K562 (cell line): ENCODE results near the gene CYP4V2. TPM values are rescaled to one million over a fixed set of nuclear protein-coding genes. Genes with fewer than 3 reads are reported as not detected.

ENCODE experiments used
- CBX5 ChIP-seq: IDR thresholded peaks from 2 replicates; pipeline ENCODE4 v1.6.1; 2014; ENCODE audit warnings: low read depth, borderline replicate concordance
- E2F1 ChIP-seq: sonication (generic); formaldehyde crosslinking; IDR thresholded peaks from 2 replicates; pipeline ENCODE4 v1.8.1; 2023; ENCODE audit warnings: mild to moderate bottlenecking, missing genetic modification reagents, moderate library complexity
- GTF2E2 ChIP-seq: fragments of 200-800 bp; sonication (Bioruptor generic); IDR thresholded peaks from 2 replicates; pipeline ENCODE4 v1.6.1; 2016; ENCODE audit warnings: missing genetic modification characterization, missing compliant biosample characterization
- HDAC8 ChIP-seq: fragments of 450-650 bp; IDR thresholded peaks from 2 replicates; pipeline ENCODE4 v1.6.1; 2016; ENCODE audit warnings: mild to moderate bottlenecking, missing genetic modification characterization, moderate library complexity, missing compliant biosample characterization
- KAT2B ChIP-seq: IDR thresholded peaks from one replicate; pipeline ENCODE4 v1.6.1; 2012; ENCODE audit warnings: low read depth, mild to moderate bottlenecking, control low read depth, inconsistent platforms, low read length, moderate library complexity
- MEF2D ChIP-seq: conservative IDR thresholded peaks from 2 replicates; pipeline ENCODE4 v1.6.1; 2016; ENCODE audit warnings: low read depth, missing genetic modification characterization, missing compliant biosample characterization
- PHB2 ChIP-seq: fragments of 450-650 bp; IDR thresholded peaks from 2 replicates; pipeline ENCODE4 v1.6.1; 2017; ENCODE audit warnings: low read depth
- PKNOX1 ChIP-seq: fragments of 450-650 bp; IDR thresholded peaks from 2 replicates; pipeline ENCODE4 v1.6.1; 2016
- REST ChIP-seq, 2 experiments: fragments of 450-650 bp; formaldehyde crosslinking in 1 of 2; IDR thresholded peaks; 2 replicates each; pipeline versions ENCODE4 v1.4.0 to v1.6.1; 2014 to 2020; ENCODE audit warnings: mild to moderate bottlenecking in 2 of 2, borderline replicate concordance in 1 of 2, low read depth in 1 of 2
- RHOXF2B ChIP-seq: fragments of 250-450 bp; sonication (Bioruptor Pico); conservative IDR thresholded peaks from 2 replicates; pipeline ENCODE4 v1.5.1; 2021
- RNF2 ChIP-seq: sonication (generic); IDR thresholded peaks from 2 replicates; pipeline ENCODE4 v1.6.1; 2016
- TRIM28 ChIP-seq: fragments of 450-650 bp; IDR thresholded peaks from 2 replicates; pipeline ENCODE4 v1.6.1; 2017
- ZBTB26 ChIP-seq: fragments of 450-650 bp; formaldehyde crosslinking; IDR thresholded peaks from 2 replicates; pipeline ENCODE4 v1.4.0; 2022; ENCODE audit warnings: missing genetic modification characterization
- ZNF3 ChIP-seq: fragments of 250-450 bp; sonication (Bioruptor Pico); IDR thresholded peaks from 2 replicates; pipeline ENCODE4 v1.5.0; 2021; ENCODE audit warnings: mild to moderate bottlenecking, moderate library complexity
- ZNF507 ChIP-seq: conservative IDR thresholded peaks from 2 replicates; pipeline ENCODE4 v1.6.1; 2017; ENCODE audit warnings: missing genetic modification characterization, missing compliant biosample characterization
- ZNF583 ChIP-seq: fragments of 250-450 bp; sonication (Bioruptor Pico); IDR thresholded peaks from 2 replicates; pipeline ENCODE4 v1.4.0; 2020
- polyA plus RNA-seq, 8 experiments: library from polyadenylated mRNA; depleted of rRNA in 4 of 8; stranded (reverse) in 5 of 8; unstranded in 3 of 8; fragments of >200 nt; fragmentation: Nextera tagmentation in 2 of 8; fragmentation: Illumina TruSeq in 1 of 8; extraction: Ambion mirVana in 2 of 8; extraction: Trizol in 1 of 8; gene quantifications; 2 replicates each; pipeline versions ENCODE4 v1.2.1 to v1.2.3, GENCODE V29; 2011 to 2014; ENCODE audit warnings: inconsistent platforms in 1 of 8, missing spikeins in 1 of 8
- total RNA-seq, 7 experiments: library from RNA; depleted of rRNA in 6 of 7; stranded (reverse); fragments of >200 nt in 6 of 7; fragmentation: Illumina TruSeq in 2 of 7; extraction: Trizol in 2 of 7; gene quantifications; 2 replicates each; pipeline versions ENCODE4 v1.2.1 to v1.2.3, GENCODE V29; 2011 to 2021; ENCODE audit warnings: low replicate concordance in 1 of 7

Gene CYP4V2
- total and polyA plus RNA-seq, 9 of the 15 experiments (the other 6 are each of a cell fraction or from before 2014, with no cell fraction given) = 1.1 to 8.3 (median 3.9) TPM

GRCh38 chr4:186191200-186192065 is at the start of gene CYP4V2 (continued):
- TF ChIP-seq REST (IDR thresholded peaks at IDR 0.05; ENCODE audit: borderline replicate concordance) (no peak), REST (CRISPR knock-in tag; IDR thresholded peaks at IDR 0.05; ENCODE audit: low read depth) (no peak), TRIM28 (no peak), MEF2D (tag) (no peak), RHOXF2B (CRISPR knock-in tag) (no peak), E2F1 (CRISPR knock-in tag) (peak; percentile 81; the same call in 1 of the 2 replicates), PHB2 (no peak), HDAC8 (tag) (no peak), GTF2E2 (peak; percentile 86; the same call in 1 of the 2 replicates), PKNOX1 (no peak), RNF2 (peak; percentile 80), ZBTB26 (no peak), CBX5 (no peak), KAT2B (no peak), ZNF583 (CRISPR knock-in tag) (no peak), ZNF3 (no peak), ZNF507 (tag) (no peak)
